Tibial nerve (tissue), 4 donors: ENCODE results near the gene CES1.

Experiments used
- CTCF ChIP-seq, 5 experiments: fragments of 200-600 bp in 3 of 5; fragments of 450-650 bp in 2 of 5; sonication (generic) in 3 of 5; IDR thresholded peaks; one replicate each; pipeline ENCODE4 v1.5.1; 2016 to 2019; ENCODE audit warnings: antibody characterized with exemption in 5 of 5, mild to moderate bottlenecking in 3 of 5, moderate library complexity in 2 of 5
- EP300 ChIP-seq, 2 donors: sonication (generic); formaldehyde crosslinking; IDR thresholded peaks; one replicate each; pipeline ENCODE4 v1.6.1; 2017; ENCODE audit warnings: antibody characterized with exemption in 2 of 2, mild to moderate bottlenecking in 1 of 2
- POLR2A ChIP-seq, 2 donors: fragments of 450-650 bp; IDR thresholded peaks; one replicate each; pipeline ENCODE4 v1.6.1; 2017; ENCODE audit warnings: antibody characterized with exemption in 2 of 2, mild to moderate bottlenecking in 2 of 2, moderate library complexity in 2 of 2

- TF ChIP-seq CTCF (IDR thresholded peaks at IDR 0.05) (peak; percentile 63 to 72 (median 68)), POLR2A (IDR thresholded peaks at IDR 0.05) (no peak), EP300 (IDR thresholded peaks at IDR 0.05) (no peak)
Observed at GRCh38 chr16:55842369-55843104, 9.6 kb upstream of the CES1 start.
